IPS DF 6.9 (cell line): ENCODE results near the gene MMP15.
"Not testable (repeated sequence)": the region's sequence is repeated elsewhere in the genome, so short reads cannot be mapped to it uniquely, and the experiment has no call there.

Experiments used
- DNase-seq: peaks from one replicate; pipeline ENCODE4 v3.0.0-alpha.2; 2013; ENCODE audit warnings: low read depth, low spot score
- H3K27ac ChIP-seq: one replicate; pipeline ENCODE4 v1.5.1; 2013; ENCODE audit warnings: low read length, control low read depth
- H3K27me3 ChIP-seq: 2 replicates; pipeline ENCODE4 v1.6.1; 2013; ENCODE audit warnings: mild to moderate bottlenecking, low read length; ENCODE audit not compliant: control insufficient read depth, insufficient read depth
- H3K36me3 ChIP-seq: 2 replicates; pipeline ENCODE4 v1.6.1; 2013; ENCODE audit warnings: low read length; ENCODE audit not compliant: control insufficient read depth, insufficient read depth
- H3K4me1 ChIP-seq: 2 replicates; pipeline ENCODE4 v1.6.1; 2013; ENCODE audit warnings: low read length; ENCODE audit not compliant: control insufficient read depth, insufficient read depth
- H3K4me3 ChIP-seq: 2 replicates; pipeline ENCODE4 v1.5.1; 2013; ENCODE audit warnings: mild to moderate bottlenecking, low read length
- H3K9me3 ChIP-seq: 2 replicates; pipeline ENCODE4 v1.6.1; 2013; ENCODE audit warnings: low read length, inconsistent platforms; ENCODE audit not compliant: control insufficient read depth, insufficient read depth
- WGBS: extraction: QIAGEN DNeasy Blood & Tissue Kit; methylation state at CpG from one replicate; pipeline ENCODE4 v1.1.7; 2013; ENCODE audit warnings: mixed read lengths, missing lambda C conversion rate; ENCODE audit not compliant: insufficient read length, insufficient coverage; 5-methylcytosine and 5-hydroxymethylcytosine counted together

The MMP15 gene

GRCh38 chr16:58074657-58075056 lies 49.1 kb downstream of the MMP15 start:
- Histone ChIP-seq H3K36me3 (no peaks in the 10 kb centered on the region), H3K4me1 (no peaks in the 10 kb centered on the region), H3K4me3 (no peak overlapping the region), H3K9me3 (no peaks in the 10 kb centered on the region), H3K27ac (no peak overlapping the region), H3K27me3 (no peaks in the 10 kb centered on the region)
- no CpG with 5 or more reads among the region's 4 CpGs for WGBS
- no peak for DNase-seq

- H3K4me1 ChIP-seq, result no peaks in the 10 kb centered on the region
- H3K36me3 ChIP-seq, result no peaks in the 10 kb centered on the region
- H3K27me3 ChIP-seq, result no peaks in the 10 kb centered on the region
- DNase-seq, result no peak
- no peaks in the 10 kb centered on the region for H3K9me3 ChIP-seq
- H3K4me3 ChIP-seq, result no peak overlapping the region
- no peak overlapping the region for H3K27ac ChIP-seq
- no CpG with 5 or more reads among the region's 1 CpG for WGBS
Measured at GRCh38 chr16:58076514-58076913, 51.0 kb downstream of the MMP15 start.

- Histone ChIP-seq H3K36me3 (no peaks in the 10 kb centered on the region), H3K4me1 (no peaks in the 10 kb centered on the region), H3K27me3 (no peaks in the 10 kb centered on the region), H3K4me3 (no peak overlapping the region), H3K27ac (no peak overlapping the region), H3K9me3 (no peaks in the 10 kb centered on the region)
- WGBS, result no CpG with 5 or more reads among the region's 8 CpGs
- no peak for DNase-seq
Measured at GRCh38 chr16:58077796-58078195, 52.2 kb downstream of the MMP15 start.

GRCh38 chr16:58080657-58081056 lies 55.1 kb downstream of the MMP15 start:
- DNase-seq, H3K27me3 ChIP-seq, H3K9me3 ChIP-seq, H3K4me3 ChIP-seq, H3K27ac ChIP-seq, H3K4me1 ChIP-seq, H3K36me3 ChIP-seq: not testable (repeated sequence)
- no CpG with 5 or more reads among the region's 5 CpGs for WGBS

GRCh38 chr16:58082381-58082780 lies 56.8 kb downstream of the MMP15 start:
- Histone ChIP-seq H3K9me3 (no peaks in the 10 kb centered on the region), H3K4me3 (no peak overlapping the region), H3K27ac (no peak overlapping the region), H3K27me3 (no peaks in the 10 kb centered on the region), H3K4me1 (no peaks in the 10 kb centered on the region; the same call in 1 of the 2 replicates), H3K36me3 (no peaks in the 10 kb centered on the region)
- DNase-seq, result no peak

- Histone ChIP-seq H3K9me3 (no peaks in the 10 kb centered on the region), H3K27me3 (no peaks in the 10 kb centered on the region), H3K36me3 (no peaks in the 10 kb centered on the region), H3K27ac (no peak overlapping the region), H3K4me3 (no peak overlapping the region), H3K4me1 (no peaks in the 10 kb centered on the region; the same call in 1 of the 2 replicates)
- no peak for DNase-seq
- no CpG with 5 or more reads among the region's 6 CpGs for WGBS
Measured at GRCh38 chr16:58084635-58085034, 59.1 kb downstream of the MMP15 start.

GRCh38 chr16:58085171-58085570 lies 59.6 kb downstream of the MMP15 start:
- WGBS, result no CpG with 5 or more reads among the region's 11 CpGs
- Histone ChIP-seq H3K36me3 (no peaks in the 10 kb centered on the region), H3K9me3 (no peaks in the 10 kb centered on the region), H3K27ac (no peak overlapping the region), H3K4me3 (no peak overlapping the region), H3K4me1 (no peaks in the 10 kb centered on the region; the same call in 1 of the 2 replicates), H3K27me3 (no peaks in the 10 kb centered on the region)
- no peak for DNase-seq

GRCh38 chr16:58085584-58086251 lies 60.2 kb downstream of the MMP15 start:
- WGBS, result no CpG with 5 or more reads among the region's 21 CpGs
- no peaks in the 10 kb centered on the region for H3K36me3 ChIP-seq
- H3K4me1 ChIP-seq, result no peaks in the 10 kb centered on the region; the same call in 1 of the 2 replicates
- H3K9me3 ChIP-seq, result no peaks in the 10 kb centered on the region
- DNase-seq, result no peak
- no peak overlapping the region for H3K4me3 ChIP-seq
- H3K27me3 ChIP-seq, result no peaks in the 10 kb centered on the region
- H3K27ac ChIP-seq, result no peak overlapping the region

- Histone ChIP-seq H3K9me3 (no peaks in the 10 kb centered on the region), H3K27me3 (no peaks in the 10 kb centered on the region), H3K36me3 (no peaks in the 10 kb centered on the region), H3K4me3 (no peak overlapping the region), H3K4me1 (no peaks in the 10 kb centered on the region; the same call in 1 of the 2 replicates), H3K27ac (no peak overlapping the region)
- DNase-seq, result no peak
- no CpG with 5 or more reads among the region's 19 CpGs for WGBS
Measured at GRCh38 chr16:58086381-58087208, 61.0 kb downstream of the MMP15 start.

- 93% methylated on average over 17 of the region's 23 CpGs for WGBS
- no peak for DNase-seq
- no peak overlapping the region for H3K27ac ChIP-seq
- no peaks in the 10 kb centered on the region; the same call in 1 of the 2 replicates for H3K4me1 ChIP-seq
- no peaks in the 10 kb centered on the region for H3K36me3 ChIP-seq
- H3K4me3 ChIP-seq, result no peak overlapping the region
- H3K27me3 ChIP-seq, result no peaks in the 10 kb centered on the region
- H3K9me3 ChIP-seq, result no peaks in the 10 kb centered on the region
Measured at GRCh38 chr16:58087209-58087913, 61.8 kb downstream of the MMP15 start.
